IMR-90 (cell line): Measurements from ENCODE around the gene PATJ. TPM values are rescaled to one million over a fixed set of nuclear protein-coding genes. Genes with fewer than 3 reads are reported as not detected.

Source experiments
- ATAC-seq: fragments of 200-7000 bp; cut with Tn5 transposase; 2 replicates; pipeline ENCODE4 v1.9.1; 2020; ENCODE audit warnings: low read depth, mild to moderate bottlenecking, moderate library complexity
- BruUV-seq: library from RNA; stranded (reverse); fragments of 400-500 nt; replicated peaks from 2 replicates; lab custom pipeline; 2021; lab: Mats Ljungman, UMichigan
- CTCF ChIA-PET: fragments of 300-600 bp; formaldehyde crosslinking; extraction: SDS; loops from one replicate; lab custom pipeline; 2021; ENCODE audit warnings: antibody characterized with exemption; lab: Yijun Ruan, JAX
- POLR2A ChIA-PET: fragments of 300-600 bp; sonication (Branson Sonifier 250); formaldehyde crosslinking; loops from one replicate; lab custom pipeline; 2022; ENCODE audit warnings: antibody characterized with exemption; ENCODE audit not compliant: unreplicated experiment; lab: Charles Lee
- DNase-seq: peaks from one replicate; pipeline ENCODE4 v3.0.0; 2013
- H2AFZ ChIP-seq: replicated peaks from 2 replicates; pipeline ENCODE3; 2013; ENCODE audit warnings: low read length, mild to moderate bottlenecking; ENCODE audit not compliant: poor library complexity
- H2AK5ac ChIP-seq: 2 replicates; pipeline ENCODE4 v1.6.1; 2013; ENCODE audit warnings: low read depth, low read length, inconsistent platforms
- H2AK9ac ChIP-seq: replicated peaks from 2 replicates; pipeline ENCODE3; 2013; ENCODE audit warnings: mild to moderate bottlenecking, low read depth, low read length, moderate library complexity; ENCODE audit not compliant: poor library complexity
- H2BK120ac ChIP-seq: 2 replicates; pipeline ENCODE4 v1.6.1; 2013; ENCODE audit warnings: low read depth, low read length, inconsistent platforms
- H2BK15ac ChIP-seq: 3 replicates; pipeline ENCODE4 v1.6.1; 2013; ENCODE audit warnings: low read depth, low read length, inconsistent platforms
- H2BK20ac ChIP-seq: 2 replicates; pipeline ENCODE4 v1.6.1; 2013; ENCODE audit warnings: low read depth, mild to moderate bottlenecking, inconsistent platforms, low read length, moderate library complexity
- H2BK5ac ChIP-seq: 2 replicates; pipeline ENCODE4 v1.6.1; 2013; ENCODE audit warnings: mild to moderate bottlenecking, low read depth, low read length, inconsistent platforms; ENCODE audit not compliant: poor library complexity, severe bottlenecking
- H3K14ac ChIP-seq: replicated peaks from 2 replicates; pipeline ENCODE4 v1.6.1; 2013; ENCODE audit warnings: low read depth, low read length, inconsistent platforms
- H3K18ac ChIP-seq: 2 replicates; pipeline ENCODE4 v1.6.1; 2013; ENCODE audit warnings: low read depth, low read length, control low read depth
- H3K23ac ChIP-seq: 2 replicates; pipeline ENCODE4 v1.6.1; 2013; ENCODE audit warnings: low read depth, low read length, inconsistent platforms
- H3K27ac ChIP-seq: 2 replicates; pipeline ENCODE4 v1.5.1; 2013; ENCODE audit warnings: mild to moderate bottlenecking, control low read depth, low read length; ENCODE audit not compliant: insufficient read depth
- H3K27me3 ChIP-seq: 2 replicates; pipeline ENCODE4 v1.6.1; 2013; ENCODE audit warnings: low read length; ENCODE audit not compliant: control insufficient read depth, insufficient read depth
- H3K36me3 ChIP-seq: 2 replicates; pipeline ENCODE4 v1.6.1; 2013; ENCODE audit warnings: low read length, mixed read lengths; ENCODE audit not compliant: control insufficient read depth, insufficient read depth
- H3K4ac ChIP-seq: 2 replicates; pipeline ENCODE4 v1.6.1; 2013; ENCODE audit warnings: low read depth, low read length, inconsistent platforms
- H3K4me1 ChIP-seq: 2 replicates; pipeline ENCODE4 v1.6.1; 2013; ENCODE audit warnings: low read length, mixed read lengths; ENCODE audit not compliant: control insufficient read depth, insufficient read depth
- H3K4me2 ChIP-seq: 2 replicates; pipeline ENCODE4 v1.6.1; 2013; ENCODE audit warnings: low read depth, mild to moderate bottlenecking, control low read depth, low read length, moderate library complexity
- H3K4me3 ChIP-seq: 2 replicates; pipeline ENCODE4 v1.5.1; 2013; ENCODE audit warnings: low read depth, mild to moderate bottlenecking, control low read depth, low read length, moderate library complexity; ENCODE audit not compliant: insufficient read depth
- H3K56ac ChIP-seq: 2 replicates; pipeline ENCODE4 v1.6.1; 2013; ENCODE audit warnings: low read length, inconsistent platforms; ENCODE audit not compliant: insufficient read depth; ENCODE audit errors: extremely low read depth
- H3K79me1 ChIP-seq, 2 experiments: 2 replicates each; pipeline ENCODE4 v1.6.1; 2013; ENCODE audit warnings: low read length in 2 of 2, inconsistent platforms in 1 of 2, low read depth in 1 of 2
- H3K9ac ChIP-seq: 2 replicates; pipeline ENCODE4 v1.6.1; 2013; ENCODE audit warnings: low read depth, low read length, control low read depth
- H3K9me1 ChIP-seq: 2 replicates; pipeline ENCODE4 v1.6.1; 2013; ENCODE audit warnings: low read length, inconsistent platforms; ENCODE audit not compliant: insufficient read depth
- H3K9me3 ChIP-seq: 2 replicates; pipeline ENCODE4 v1.6.1; 2013; ENCODE audit warnings: low read length; ENCODE audit not compliant: control insufficient read depth, insufficient read depth
- H4K20me1 ChIP-seq: 2 replicates; pipeline ENCODE4 v1.6.1; 2013; ENCODE audit warnings: low read length, inconsistent platforms; ENCODE audit not compliant: insufficient read depth
- H4K5ac ChIP-seq: 2 replicates; pipeline ENCODE4 v1.6.1; 2013; ENCODE audit warnings: mild to moderate bottlenecking, low read depth, low read length, control low read depth
- H4K8ac ChIP-seq, 2 experiments: 2 replicates each; pipeline ENCODE4 v1.6.1; 2013; ENCODE audit warnings: low read depth in 2 of 2, low read length in 2 of 2, control low read depth in 1 of 2, inconsistent platforms in 1 of 2
- H4K91ac ChIP-seq: 2 replicates; pipeline ENCODE4 v1.6.1; 2013; ENCODE audit warnings: low read depth, low read length, inconsistent platforms; ENCODE audit not compliant: insufficient read depth
- BHLHE40 ChIP-seq: fragments of 150-350 bp; IDR thresholded peaks from 2 replicates; pipeline ENCODE4 v1.6.1; 2016; ENCODE audit warnings: mild to moderate bottlenecking, low read depth, low read length
- CHD1 ChIP-seq: IDR thresholded peaks from 2 replicates; pipeline ENCODE4 v1.6.1; 2012; ENCODE audit warnings: low read depth, low read length, improper control_type of control experiment
- CTCF ChIP-seq: conservative IDR thresholded peaks from 2 replicates; pipeline ENCODE4 v1.5.1; 2012; ENCODE audit warnings: mild to moderate bottlenecking, low read depth, low read length, improper control_type of control experiment
- ELK1 ChIP-seq: fragments of 150-350 bp; IDR thresholded peaks from 2 replicates; pipeline ENCODE4 v1.6.1; 2016; ENCODE audit warnings: low read depth, mild to moderate bottlenecking, low read length, moderate library complexity, borderline replicate concordance
- FOS ChIP-seq: fragments of 150-350 bp; IDR thresholded peaks from 2 replicates; pipeline ENCODE4 v1.6.1; 2016; ENCODE audit warnings: low read depth, low read length
- MAFK ChIP-seq: IDR thresholded peaks from 2 replicates; pipeline ENCODE4 v1.6.1; 2012; ENCODE audit warnings: low read depth, low read length, improper control_type of control experiment
- MAZ ChIP-seq: IDR thresholded peaks from 2 replicates; pipeline ENCODE4 v1.6.1; 2012; ENCODE audit warnings: low read depth, mild to moderate bottlenecking, low read length, improper control_type of control experiment, moderate library complexity, borderline replicate concordance
- MXI1 ChIP-seq: IDR thresholded peaks from 2 replicates; pipeline ENCODE4 v1.6.1; 2012; ENCODE audit warnings: low read depth, mild to moderate bottlenecking, low read length, moderate library complexity, borderline replicate concordance
- RCOR1 ChIP-seq: IDR thresholded peaks from 2 replicates; pipeline ENCODE4 v1.6.1; 2012; ENCODE audit warnings: mild to moderate bottlenecking, low read length, improper control_type of control experiment; ENCODE audit not compliant: insufficient replicate concordance
- RFX5 ChIP-seq: IDR thresholded peaks from 2 replicates; pipeline ENCODE4 v1.8.0; 2012; ENCODE audit warnings: low read depth, mild to moderate bottlenecking, low read length, moderate library complexity
- SMC3 ChIP-seq: fragments of 150-350 bp; IDR thresholded peaks from 2 replicates; pipeline ENCODE4 v1.6.1; 2016; ENCODE audit warnings: low read depth, mild to moderate bottlenecking, antibody characterized with exemption, low read length, moderate library complexity
- WGBS, 2 experiments: methylation state at CpG; one replicate each; pipeline versions ENCODE4 v1.1.5 to v1.1.7; 2013; ENCODE audit warnings: missing lambda C conversion rate in 2 of 2; ENCODE audit not compliant: insufficient read length in 1 of 2; ENCODE audit errors: extremely low coverage in 2 of 2; 5-methylcytosine and 5-hydroxymethylcytosine counted together
- dilution Hi-C: fragments of 300-500 bp; cut with HindIII; formaldehyde crosslinking; loops from one replicate; pipeline ENCODE4 v1.14.3; 2018; ENCODE audit warnings: low sequenced_read_pairs; ENCODE audit not compliant: unreplicated experiment
- in situ Hi-C: fragments of 300-500 bp; cut with MboI; formaldehyde crosslinking; loops from 3 replicates; pipeline ENCODE4 v1.14.3; 2019; ENCODE audit warnings: low sequenced_read_pairs, inconsistent platforms, mixed read lengths
- intact Hi-C: fragments of 100-400 bp; cut with micrococcal nuclease; formaldehyde crosslinking; loops from 2 replicates; pipeline ENCODE4 v1.10.0; 2022
- polyA plus RNA-seq, 3 experiments: library from polyadenylated mRNA; depleted of rRNA; stranded (reverse); fragments of >200 nt; gene quantifications; 2 replicates each; pipeline ENCODE4 v1.2.3, GENCODE V29; 2012; ENCODE audit warnings: low replicate concordance in 1 of 3
- total RNA-seq: library from RNA; depleted of rRNA; stranded (reverse); fragments of >200 nt; gene quantifications from 2 replicates; pipeline ENCODE4 v1.2.3, GENCODE V29; 2012
- TF ChIP-seq, protein P1 (sequence below): fragments of 150-350 bp; IDR thresholded peaks from 2 replicates; pipeline ENCODE4 v1.6.1; 2017; ENCODE audit warnings: mild to moderate bottlenecking, antibody characterized with exemption, low read length, low read depth

The PATJ gene
- total and polyA plus RNA-seq, 2 of the 4 experiments (the other 2 are of a cell fraction): 2.0 to 3.4 TPM

DNA sequence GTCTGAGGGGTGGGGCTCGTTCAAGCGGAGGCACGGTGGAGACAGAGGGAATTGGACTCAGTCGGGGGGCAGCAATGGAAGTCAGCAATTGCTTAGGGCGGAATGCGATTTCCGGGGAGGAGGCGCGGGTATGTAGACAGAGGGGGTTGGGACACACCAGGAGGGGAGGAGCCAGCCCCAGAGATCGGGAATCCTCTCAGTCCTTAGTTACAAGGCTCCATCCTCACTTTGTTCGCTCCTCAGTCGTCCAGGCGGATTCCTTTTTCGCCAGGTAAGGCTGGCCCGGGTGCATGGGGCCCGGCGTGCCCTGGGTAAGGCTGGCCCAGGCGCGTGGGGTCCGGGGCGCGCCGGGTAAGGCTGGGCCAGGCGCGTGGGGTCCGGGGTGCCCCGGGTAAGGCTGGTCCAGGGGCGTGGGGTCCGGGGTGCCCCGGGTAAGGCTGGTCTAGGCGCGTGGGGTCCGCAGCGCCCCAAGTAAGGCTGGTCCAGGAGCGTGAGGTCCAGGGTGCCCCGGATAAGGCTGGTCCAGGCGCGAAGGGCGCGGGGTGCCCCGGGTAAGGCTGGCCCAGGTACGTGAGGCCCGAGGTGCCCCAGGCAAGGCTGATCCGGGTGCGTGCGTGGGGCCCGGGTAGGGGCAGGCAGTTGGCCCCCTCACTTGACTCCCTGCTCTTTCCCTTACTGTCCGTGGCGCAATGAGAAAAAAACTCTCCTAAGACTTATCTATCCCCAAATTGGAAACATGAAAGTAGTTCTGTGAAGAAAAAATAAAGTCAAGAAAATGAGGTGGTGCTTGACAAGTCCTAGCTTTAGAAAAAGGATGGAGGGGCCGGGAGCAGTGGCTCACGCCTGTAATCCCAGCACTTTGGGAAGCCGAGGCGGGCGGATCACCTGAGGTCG is 452.6 kb downstream of the PATJ start, which contains the start of gene L1TD1:
TSS of gene L1TD1 (plus strand) at position 199 of the 894 bp plus-strand sequence. CDS start 11,780 bp downstream, outside the sequence.
- H3K9me3 ChIP-seq: peaks cover 3% of the 10 kb centered on the region
- H3K4ac ChIP-seq: no peak within 1 kb of the TSS
- no peak within 1 kb of the TSS for H2BK5ac ChIP-seq
- no peak within 1 kb of the TSS for H4K5ac ChIP-seq
- H3K79me1 ChIP-seq: no peaks in the 10 kb centered on the region
- no peak within 1 kb of the TSS for H2BK15ac ChIP-seq
- no TSS peak for BruUV-seq
- ATAC-seq (no peak), DNase-seq (no peak)
- in situ Hi-C loops (loop anchor here (25.0 kb wide), 1 partner anchor 542 kb away; no protein-coding TSS in a partner anchor), dilution Hi-C loops (no loop called here), intact Hi-C loops (no loop called here)
- no peak within 1 kb of the TSS for H3K14ac ChIP-seq
- TF ChIP-seq SMC3: no peak
- TF ChIP-seq MAZ: no peak
- no peak for TF ChIP-seq BHLHE40
- no peak for TF ChIP-seq ELK1
- TF ChIP-seq RCOR1: no peak
- TF ChIP-seq MXI1: no peak
- TF ChIP-seq, protein P1, sequence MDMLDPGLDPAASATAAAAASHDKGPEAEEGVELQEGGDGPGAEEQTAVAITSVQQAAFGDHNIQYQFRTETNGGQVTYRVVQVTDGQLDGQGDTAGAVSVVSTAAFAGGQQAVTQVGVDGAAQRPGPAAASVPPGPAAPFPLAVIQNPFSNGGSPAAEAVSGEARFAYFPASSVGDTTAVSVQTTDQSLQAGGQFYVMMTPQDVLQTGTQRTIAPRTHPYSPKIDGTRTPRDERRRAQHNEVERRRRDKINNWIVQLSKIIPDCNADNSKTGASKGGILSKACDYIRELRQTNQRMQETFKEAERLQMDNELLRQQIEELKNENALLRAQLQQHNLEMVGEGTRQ: no peak
- no peak for TF ChIP-seq CHD1
- no peak for TF ChIP-seq MAFK
- TF ChIP-seq CTCF: no peak
- TF ChIP-seq RFX5: no peak
- TF ChIP-seq FOS: no peak
- H4K20me1 ChIP-seq: no peaks in the 10 kb centered on the region
- ChIA-PET CTCF (no interaction called here), POLR2A (no interaction called here)
- no peaks in the 10 kb centered on the region for H3K4me1 ChIP-seq
- no peak within 1 kb of the TSS for H4K8ac ChIP-seq
- no peak within 1 kb of the TSS for H3K4me3 ChIP-seq
- H3K4me2 ChIP-seq: no peak within 1 kb of the TSS
- H3K27ac ChIP-seq: no peak within 1 kb of the TSS
- no peak within 1 kb of the TSS for H4K91ac ChIP-seq
- no peak within 1 kb of the TSS for H3K18ac ChIP-seq
- H3K23ac ChIP-seq: no peak within 1 kb of the TSS
- H3K9me1 ChIP-seq: no peaks in the 10 kb centered on the region
- H2AK9ac ChIP-seq: no peak within 1 kb of the TSS
- 9% methylated on average over 25 of the region's 55 CpGs; no CpG with 5 or more reads in 1 of the 2 experiments for WGBS, 2 experiments
- H2BK120ac ChIP-seq: no peak within 1 kb of the TSS
- H2AK5ac ChIP-seq: no peak within 1 kb of the TSS
- H3K56ac ChIP-seq: no peak within 1 kb of the TSS
- no peak within 1 kb of the TSS for H3K9ac ChIP-seq
- no peaks in the 10 kb centered on the region; the same call in 1 of the 2 replicates for H3K27me3 ChIP-seq
- H3K36me3 ChIP-seq: no peaks in the 10 kb centered on the region
- H2BK20ac ChIP-seq: no peak within 1 kb of the TSS
- no peak within 1 kb of the TSS for H2AFZ ChIP-seq
